GM21576 (cell line): ENCODE results near the gene RAMACL.
"Not testable (repeated sequence)": the region's sequence is repeated elsewhere in the genome, so short reads cannot be mapped to it uniquely, and the experiment has no call there.

ENCODE experiments used
- ATAC-seq: cut with Tn5 transposase; IDR thresholded peaks from one replicate; pipeline ENCODE4 v1.9.1; 2021; ENCODE audit warnings: mild to moderate bottlenecking, moderate library complexity; ENCODE audit not compliant: unreplicated experiment

Gene RAMACL

DNA sequence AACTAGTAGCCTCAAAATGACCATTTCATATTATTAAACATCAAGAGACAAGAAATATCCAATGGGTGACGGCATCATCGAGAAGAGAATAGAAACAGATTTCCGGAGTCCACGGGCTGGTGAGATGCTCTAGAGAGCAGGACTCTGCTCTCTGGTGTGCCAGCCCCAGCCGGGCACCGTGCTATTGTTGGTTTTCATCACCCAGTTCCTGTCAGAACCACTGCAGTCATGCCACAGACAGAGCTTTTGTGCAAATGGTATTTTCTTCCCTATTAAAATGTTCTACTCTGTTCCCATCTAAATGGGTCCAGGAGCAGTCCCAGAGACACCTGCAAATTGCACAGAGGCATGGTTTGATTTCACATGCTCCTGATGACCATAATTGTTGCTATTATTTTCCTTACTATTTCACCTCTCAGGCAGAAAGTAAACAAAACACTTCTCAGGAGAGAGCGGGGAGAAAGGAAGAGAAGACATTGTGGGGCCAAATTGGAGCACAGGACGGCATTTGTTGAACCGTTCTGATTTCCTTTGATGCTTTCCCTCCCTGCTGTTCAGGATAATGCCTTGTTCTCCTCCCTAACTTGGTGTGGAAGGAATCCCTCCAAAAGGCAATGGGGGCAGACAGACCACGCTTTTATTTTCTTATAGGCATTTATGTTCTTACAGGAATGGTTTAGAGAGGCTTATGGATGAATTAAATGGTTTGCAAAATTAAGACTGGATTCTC, 11.4 kb upstream of the RAMACL start:
- no peak for ATAC-seq

DNA sequence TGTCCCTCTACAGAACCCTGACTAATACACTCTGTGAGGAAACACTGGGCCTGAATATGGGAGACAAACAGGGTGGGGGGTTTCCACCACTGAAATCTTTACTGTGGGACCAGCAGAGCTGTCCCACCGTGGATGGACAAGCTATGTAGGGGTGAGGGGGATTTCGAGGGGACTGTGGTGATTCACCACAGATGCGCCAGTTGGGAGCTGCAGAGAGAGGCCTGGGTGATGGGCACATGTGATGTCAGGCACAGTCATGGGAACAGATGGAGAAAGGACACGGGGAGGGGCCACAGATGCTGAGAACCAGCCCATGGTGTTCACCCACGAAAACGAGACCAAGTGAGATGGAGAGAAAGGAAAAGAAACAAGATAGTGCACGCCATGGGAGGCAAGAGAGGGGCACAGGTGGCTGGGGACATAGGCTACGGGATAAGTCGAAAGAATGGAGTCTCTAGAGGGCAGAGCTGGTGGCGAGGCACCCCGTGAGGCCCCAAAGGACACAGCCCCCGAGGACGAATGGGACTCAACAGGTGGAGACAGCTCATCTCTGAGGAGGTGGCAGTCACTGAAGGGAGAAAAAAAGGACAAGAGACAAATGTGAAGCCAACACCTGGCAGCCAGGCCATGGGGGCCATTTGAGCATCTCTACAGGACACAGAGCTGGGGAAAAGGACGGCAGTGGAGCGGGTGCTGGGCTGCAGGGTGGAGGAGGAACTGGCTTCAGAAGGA, 10.5 kb upstream of the RAMACL start:
- no peak for ATAC-seq

DNA sequence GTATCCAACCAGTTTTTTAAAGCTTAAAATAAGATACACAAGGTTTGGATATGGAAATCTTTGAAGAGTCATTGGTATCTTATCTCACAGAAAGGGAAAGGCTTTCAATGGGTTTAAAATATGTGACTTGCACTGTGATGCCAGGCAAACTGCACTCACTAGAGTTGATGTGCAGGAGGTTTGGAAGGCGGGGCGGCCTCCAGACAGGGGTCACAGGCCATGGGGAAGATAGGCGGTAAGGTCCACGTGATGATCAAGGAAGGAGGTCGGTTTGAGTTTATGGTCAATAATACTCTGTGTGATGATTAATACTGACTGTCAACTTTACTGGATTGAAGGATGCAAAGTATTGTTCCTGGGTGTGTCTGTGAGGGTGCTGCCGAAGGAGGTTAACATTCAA, 9.5 kb upstream of the RAMACL start:
- ATAC-seq = no peak

DNA sequence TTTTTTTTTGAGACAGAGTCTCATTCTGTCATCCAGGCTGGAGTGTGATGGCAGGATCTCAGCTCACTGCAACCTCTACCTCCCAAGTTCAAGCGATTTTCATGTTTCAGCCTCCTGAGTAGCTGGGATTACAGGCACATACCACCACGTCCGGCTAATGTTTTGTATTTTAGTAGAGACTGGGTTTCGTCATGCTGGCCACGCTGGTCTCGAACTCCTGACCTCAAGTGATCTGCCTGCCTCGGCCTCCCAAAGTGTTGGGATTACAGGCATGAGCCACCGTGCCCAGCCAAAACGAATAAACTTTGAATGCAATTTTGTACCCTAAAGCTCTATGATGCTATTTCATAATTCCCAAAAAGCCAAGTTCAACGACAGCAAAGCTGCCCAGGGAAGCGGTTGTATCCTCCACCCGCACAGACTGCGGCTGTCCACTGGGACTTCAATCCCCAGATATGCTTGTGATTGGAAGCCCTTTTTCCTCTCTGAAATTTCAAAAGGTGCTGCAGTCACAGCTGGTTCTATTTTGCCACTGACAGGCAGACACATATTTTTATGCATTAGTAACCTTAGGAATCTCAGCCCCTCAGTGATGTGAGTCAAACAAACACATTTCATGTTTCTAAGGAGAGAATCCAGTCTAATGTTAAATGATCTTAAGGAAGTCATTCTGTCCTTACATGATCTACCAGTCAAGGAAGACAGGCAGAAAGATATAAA, 8.7 kb upstream of the RAMACL start:
- no peak for ATAC-seq

DNA sequence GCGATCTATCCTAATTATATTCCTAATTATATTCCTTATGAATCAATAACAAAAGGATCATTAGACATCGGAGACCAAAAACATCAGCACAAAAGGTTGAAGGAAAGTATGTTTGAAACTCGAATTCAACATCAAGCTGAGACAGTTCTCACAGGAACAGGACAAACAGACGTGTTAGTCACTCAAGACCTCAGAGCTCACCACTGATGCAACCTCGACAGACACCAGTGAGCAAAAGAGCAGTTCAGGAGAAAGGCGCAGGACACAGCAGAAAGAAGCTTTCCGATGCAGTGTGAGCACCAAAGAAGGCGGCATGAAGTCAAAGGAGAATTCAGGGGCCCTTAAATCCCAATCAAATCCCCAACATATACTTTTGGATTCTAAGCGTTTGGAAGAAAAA, 6.3 kb upstream of the RAMACL start:
- ATAC-seq = no peak

DNA sequence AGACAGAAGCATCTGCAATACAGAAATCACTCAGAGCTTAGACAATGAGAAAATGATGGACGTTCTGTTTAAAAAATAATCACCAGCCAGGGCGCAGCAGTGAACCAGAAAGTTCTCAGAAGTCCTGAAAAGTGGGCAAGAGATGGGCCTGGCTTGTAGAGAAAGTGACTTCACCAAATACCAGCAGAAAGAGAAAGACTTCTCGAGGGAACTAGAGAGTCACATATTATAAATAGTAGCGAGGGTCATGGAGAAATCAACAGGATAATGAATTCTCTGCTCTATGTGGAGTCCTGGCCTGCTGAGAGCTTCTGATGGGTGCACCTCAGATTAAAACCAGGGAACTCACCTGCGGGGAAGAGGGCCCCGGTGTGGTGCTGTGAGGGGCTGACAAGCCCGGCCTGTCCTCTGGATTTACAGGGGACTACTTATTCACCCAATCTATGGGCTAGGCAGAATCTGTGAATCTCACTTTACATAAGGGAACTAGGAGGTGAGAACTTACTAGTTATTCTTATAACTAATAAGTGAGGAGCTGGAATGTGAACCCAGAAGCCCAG, 5.6 kb upstream of the RAMACL start:
- no peak for ATAC-seq

DNA sequence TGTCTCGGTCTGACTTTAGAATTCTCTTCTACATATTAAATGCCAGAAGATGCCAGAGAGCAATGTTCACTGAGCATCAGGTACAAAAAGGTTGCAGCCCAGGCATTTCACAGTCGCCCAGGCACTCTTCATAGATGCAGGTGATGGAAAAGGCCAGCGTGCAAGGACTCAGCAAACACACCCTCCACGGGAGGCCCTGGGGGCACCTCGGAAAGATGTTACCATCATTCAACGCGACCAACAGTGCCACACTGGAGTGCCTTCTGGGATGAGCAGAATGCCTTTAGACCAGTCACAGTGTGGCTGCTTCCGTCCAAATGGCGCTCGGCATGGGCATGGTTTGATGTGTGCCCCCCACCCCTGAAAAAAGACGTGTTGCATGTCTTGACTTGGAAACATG, 4.5 kb upstream of the RAMACL start:
- no peak for ATAC-seq

DNA sequence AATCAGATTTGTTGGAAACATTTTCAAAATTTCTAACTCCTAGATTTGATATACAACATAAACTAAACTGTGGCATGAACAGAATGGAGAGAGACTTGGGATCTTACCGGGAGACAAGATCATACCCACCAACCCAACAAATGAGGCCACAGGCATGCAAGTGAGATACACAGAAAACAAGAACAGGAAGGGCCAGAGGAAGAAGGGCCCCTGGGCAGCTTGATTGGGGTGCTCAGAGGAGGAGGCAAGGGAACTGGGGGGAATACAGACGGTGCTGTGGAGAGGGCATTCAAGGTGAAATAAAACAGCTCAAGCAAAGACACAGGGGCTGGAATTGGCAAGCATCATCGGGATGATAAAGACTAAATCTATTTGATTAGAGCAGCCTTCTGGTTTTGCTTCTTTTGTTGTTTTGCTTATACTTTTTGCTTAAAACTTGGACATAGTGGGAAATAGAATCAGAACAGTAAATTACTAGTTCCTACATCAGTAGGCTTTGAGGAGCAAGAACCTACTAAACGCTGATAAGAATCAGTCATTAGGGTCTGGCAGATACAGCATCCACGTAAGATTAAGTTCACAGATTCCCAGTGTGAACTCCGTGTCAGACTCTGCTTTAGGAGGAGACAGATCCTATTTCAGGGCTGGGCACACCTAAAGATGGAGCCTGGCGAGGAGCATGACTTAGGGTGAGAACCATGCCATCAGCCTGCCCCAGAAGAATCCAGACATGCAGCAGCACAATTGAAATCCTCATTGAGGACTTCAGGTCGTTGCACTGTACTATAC, 3.5 kb upstream of the RAMACL start:
- no peak for ATAC-seq

DNA sequence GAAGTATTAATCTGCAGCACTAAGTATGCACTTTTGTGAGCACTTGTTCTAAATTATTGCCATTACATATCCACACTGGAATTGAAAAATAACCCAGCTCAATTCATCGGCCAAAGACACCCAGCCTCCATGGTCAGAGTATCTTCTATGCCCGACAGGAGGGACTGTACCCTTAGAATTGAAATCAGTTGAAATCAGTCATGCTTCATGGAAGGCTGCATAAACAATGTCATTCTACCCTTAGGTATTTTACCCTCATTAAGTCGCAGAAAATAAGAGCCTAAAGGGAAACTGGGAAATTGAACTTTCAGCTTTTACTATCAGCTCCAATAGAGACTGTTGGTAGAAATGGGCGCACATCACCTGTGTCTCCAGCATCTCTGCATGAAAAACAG, 2.9 kb upstream of the RAMACL start:
- peak; percentile 24 for ATAC-seq

DNA sequence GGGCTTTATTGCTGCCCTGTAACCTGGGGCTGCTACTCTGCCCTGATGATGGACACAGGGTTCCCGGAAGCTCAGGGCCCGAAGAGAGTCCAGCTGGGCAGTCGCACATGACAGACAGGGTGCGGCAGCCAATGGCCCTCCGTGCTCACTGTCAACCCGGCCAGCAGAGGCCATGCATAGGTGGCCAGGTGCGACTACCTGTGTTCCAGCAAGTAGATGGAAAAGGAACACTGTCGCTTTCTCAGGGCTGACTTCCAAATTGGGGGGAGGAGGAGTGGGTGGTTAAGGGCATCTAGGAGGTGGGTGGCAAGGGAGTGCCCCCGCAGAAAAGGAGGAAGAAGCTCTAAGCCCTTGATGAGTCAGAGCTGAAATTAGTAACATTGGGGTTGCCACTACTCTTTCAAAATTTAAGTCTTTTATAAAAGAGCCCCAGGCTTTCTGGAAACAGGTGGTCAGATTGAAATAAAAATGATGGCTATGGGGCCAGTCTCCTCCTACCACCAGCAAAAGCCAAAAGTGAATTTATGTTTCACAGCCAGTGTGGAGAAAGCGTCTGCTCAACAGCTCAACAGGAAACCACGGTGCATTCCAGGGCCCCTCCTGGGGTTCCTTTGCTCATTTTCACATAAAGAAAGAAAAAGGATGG, 2.3 kb upstream of the RAMACL start:
- ATAC-seq = peak; percentile 30

DNA sequence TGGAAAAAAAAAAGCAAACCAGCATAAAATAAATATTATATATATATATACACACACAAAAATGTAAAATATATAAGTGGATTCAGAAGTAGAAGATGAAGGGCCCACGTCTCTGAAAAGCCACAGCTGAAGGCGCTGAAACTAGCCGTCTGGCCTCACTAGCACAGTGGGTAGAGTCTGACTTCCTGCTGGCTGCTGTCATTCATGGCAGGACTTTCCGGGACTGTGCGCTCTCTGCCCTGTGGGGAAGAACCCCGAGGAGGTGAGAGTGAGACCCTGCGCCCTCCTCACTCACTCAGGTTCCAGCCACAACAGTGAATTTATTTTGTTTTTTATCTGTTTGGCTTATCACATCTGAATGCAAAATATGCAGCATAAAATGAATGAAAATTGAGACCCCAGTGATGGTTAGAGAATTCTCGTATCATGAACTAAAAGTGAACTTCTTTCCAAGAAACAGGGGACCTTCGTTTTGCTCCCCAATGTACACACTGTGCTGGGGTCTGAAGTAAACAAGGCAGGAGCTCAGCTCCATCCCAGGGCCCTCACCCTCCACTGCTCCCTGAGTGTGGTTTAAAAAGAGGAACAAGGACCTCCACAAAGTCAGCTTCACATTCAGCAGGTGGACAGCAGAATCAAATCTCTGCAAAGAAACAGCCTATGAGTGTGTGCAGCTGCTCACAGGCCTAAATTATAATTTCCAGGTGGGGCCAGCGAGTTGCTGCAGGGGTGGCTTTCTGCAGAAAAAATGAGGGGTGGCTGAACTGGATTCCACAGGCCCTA, 1.3 kb upstream of the RAMACL start:
- peak; percentile 76 for ATAC-seq

DNA sequence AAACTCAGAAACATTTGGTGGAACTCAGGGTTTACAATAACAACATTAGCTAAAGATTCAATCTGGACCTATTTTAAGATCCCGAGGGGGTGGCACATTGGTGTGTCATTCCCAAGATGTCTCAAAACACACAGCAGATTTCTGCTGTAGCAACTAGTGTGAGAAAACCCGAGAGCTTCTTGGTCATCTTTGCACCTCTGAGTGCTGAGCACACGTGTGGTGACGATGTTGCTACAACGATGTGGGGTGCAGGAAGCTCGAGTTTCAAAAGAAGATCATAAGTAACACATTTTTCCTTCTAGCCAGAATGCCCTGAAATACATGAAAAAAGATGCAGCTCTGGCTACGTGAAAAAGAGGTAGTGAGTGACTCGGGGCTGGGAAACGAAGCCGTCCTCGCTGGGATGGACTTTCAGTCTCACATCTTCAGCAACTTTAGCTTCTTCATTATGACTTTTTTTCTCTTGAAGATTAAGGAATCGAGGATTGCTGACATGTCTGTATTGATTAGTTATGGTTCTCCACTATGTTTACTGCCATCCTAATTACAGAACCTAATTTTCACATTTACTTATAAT, 1.5 kb downstream of the RAMACL start:
- no peak for ATAC-seq

DNA sequence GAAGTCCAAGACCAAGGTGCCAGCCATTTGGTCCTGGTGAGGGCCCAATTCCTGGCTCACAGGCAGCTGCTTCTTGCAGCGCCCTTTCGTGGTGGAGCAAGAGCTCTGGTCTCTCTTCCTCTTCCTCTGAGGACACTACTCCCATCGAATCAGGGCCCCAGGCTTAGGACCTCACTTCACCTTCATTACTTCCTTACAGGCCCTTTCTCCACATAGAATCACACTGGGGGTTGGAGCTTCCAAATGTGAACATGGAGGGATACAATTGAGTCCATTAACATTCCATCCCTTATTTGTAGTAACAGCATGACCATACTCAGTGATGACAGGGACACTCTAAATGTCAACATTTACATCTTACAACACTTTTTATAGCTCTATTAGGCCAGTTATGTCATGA, 2.3 kb downstream of the RAMACL start:
- ATAC-seq = no peak

DNA sequence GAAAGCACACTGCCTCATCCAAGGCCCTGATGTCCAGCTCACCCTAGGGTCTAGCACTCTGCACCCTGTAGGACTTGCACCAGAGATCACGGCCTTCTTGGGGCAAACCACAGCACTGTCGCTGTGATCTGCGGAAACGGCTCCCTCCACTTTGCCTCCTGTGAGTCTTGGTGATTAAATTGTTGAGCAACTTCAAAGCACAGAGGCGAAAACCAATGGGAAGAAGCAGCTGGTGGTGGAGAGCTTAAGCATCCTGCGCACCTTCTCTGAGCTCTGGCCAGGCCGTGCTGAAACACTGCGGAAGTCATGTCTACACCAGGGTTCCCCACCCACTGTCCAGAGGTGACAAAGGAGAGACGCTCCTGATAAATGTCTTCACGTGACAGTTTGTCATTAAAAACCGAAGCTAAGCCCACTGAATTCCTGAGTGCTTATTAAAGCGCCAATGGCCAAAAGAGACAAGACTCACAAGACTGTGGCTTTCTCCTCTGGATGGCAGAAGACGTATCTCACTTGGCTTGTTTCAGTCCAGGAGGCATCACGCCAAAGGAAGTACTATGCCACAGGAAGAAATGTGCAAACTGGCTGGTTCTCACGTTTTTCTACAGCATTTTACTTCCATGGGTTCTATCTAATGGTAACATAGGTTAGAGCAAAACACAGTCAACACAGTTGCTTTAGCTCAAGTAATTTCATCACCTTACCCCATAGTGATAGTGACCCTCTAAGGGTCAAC, 3.1 kb downstream of the RAMACL start:
- ATAC-seq = no peak

DNA sequence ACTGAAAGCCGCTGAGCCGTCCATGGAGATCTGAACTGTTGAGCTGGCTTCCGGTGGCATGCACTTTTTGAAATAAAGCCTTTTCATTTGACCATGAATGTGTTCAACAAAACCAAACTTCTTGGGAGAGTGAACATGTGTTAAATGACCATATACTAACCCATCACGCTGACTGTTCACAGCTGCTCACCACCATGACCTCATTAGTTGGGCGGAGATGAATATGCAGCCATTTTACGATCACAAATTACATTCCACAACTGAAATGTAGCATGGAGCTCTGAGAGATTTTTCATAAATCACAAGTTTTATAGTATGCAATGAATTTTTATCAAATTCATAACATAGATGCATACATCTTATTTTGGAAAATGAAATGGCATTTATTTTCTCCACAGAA, 4.2 kb downstream of the RAMACL start:
- no peak for ATAC-seq

DNA sequence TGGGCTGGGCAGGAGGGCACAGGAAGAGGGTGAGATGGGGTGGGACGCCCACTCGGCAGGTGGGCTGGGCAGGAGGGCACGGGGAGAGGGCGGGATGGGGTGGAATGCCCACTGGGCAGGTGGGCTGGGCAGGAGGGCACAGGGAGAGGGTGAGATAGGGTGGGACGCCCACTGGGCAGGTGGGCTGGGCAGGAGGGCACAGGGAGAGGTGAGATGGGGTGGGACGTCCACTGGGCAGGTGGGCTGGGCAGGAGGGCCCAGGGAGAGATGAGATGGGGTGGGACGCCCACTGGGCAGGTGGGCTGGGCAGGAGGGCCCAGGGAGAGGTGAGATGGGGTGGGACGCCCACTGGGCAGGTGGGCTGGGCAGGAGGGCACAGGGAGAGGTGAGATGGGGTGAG, 4.7 kb downstream of the RAMACL start:
- ATAC-seq = not testable (repeated sequence)

DNA sequence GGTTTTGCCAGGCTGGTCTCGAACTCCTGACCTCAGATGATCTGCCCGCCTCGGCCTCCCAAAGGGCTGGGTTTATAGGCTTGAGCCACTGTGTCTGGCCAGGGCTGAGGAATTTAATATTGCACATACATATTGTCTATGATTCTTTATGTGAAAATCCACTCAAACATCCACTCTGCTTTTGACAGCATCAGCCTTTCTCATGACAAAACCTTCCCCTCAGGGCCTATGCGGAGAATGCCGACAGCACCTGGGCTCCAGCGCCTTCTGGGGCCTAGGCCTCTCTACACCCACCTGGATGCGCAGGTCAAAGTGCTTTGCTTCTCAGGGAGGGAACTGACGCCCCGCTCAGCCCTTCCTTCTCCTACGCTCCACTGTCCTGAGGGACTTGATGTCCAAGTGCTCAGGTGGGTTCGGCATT, 5.4 kb downstream of the RAMACL start:
- no peak for ATAC-seq
